NCI-H82 (cell line): ENCODE data around the gene NOC3L.
"Not testable (repeated sequence)": the region's sequence is repeated elsewhere in the genome, so short reads cannot be mapped to it uniquely, and the experiment has no call there.

Source experiments
- DNase-seq: peaks from one replicate; lab custom pipeline; 2025; lab: John Stamatoyannopoulos, UW

NOC3L gene

GRCh38 chr10:94361171-94361794, 1.5 kb downstream of the NOC3L start:
- DNase-seq, result no peak

- no peak for DNase-seq
These were observed 4.3 kb downstream of the NOC3L start for GRCh38 chr10:94358480-94358879.

GRCh38 chr10:94357193-94357592, 5.5 kb downstream of the NOC3L start:
- DNase-seq, result no peak

GRCh38 chr10:94355841-94356240, 6.9 kb downstream of the NOC3L start:
- no peak for DNase-seq

- no peak for DNase-seq
These were observed 9.4 kb downstream of the NOC3L start for GRCh38 chr10:94353336-94353735.

- peak; percentile 92 for DNase-seq
These were observed 11.7 kb downstream of the NOC3L start for GRCh38 chr10:94351089-94351488.

GRCh38 chr10:94350500-94350899, 12.2 kb downstream of the NOC3L start:
- DNase-seq, result not testable (repeated sequence)

- DNase-seq, result no peak
These were observed 13.4 kb downstream of the NOC3L start for GRCh38 chr10:94349327-94349726.

- DNase-seq, result no peak
These were observed 18.1 kb downstream of the NOC3L start for GRCh38 chr10:94344522-94345122.

GRCh38 chr10:94343151-94343550, 19.6 kb downstream of the NOC3L start:
- no peak for DNase-seq

- DNase-seq, result no peak
These were observed 27.9 kb downstream of the NOC3L start for GRCh38 chr10:94334857-94335256.

GRCh38 chr10:94333051-94333450, 29.7 kb downstream of the NOC3L start:
- no peak for DNase-seq

GRCh38 chr10:94328613-94329012, 34.1 kb downstream of the NOC3L start:
- no peak for DNase-seq

GRCh38 chr10:94327649-94328048, 35.1 kb downstream of the NOC3L start:
- DNase-seq, result no peak

- DNase-seq, result no peak
These were observed 38.0 kb downstream of the NOC3L start for GRCh38 chr10:94324609-94325233.

GRCh38 chr10:94320285-94320914, 42.3 kb downstream of the NOC3L start:
- DNase-seq, result peak; percentile 81

GRCh38 chr10:94316560-94316959, 46.2 kb downstream of the NOC3L start:
- DNase-seq, result no peak

- peak; percentile 2 for DNase-seq
These were observed 46.7 kb downstream of the NOC3L start for GRCh38 chr10:94315975-94316464.

- DNase-seq, result peak; percentile 86
These were observed 47.7 kb downstream of the NOC3L start for GRCh38 chr10:94315024-94315451.

GRCh38 chr10:94310369-94310768, 52.4 kb downstream of the NOC3L start:
- no peak for DNase-seq

- no peak for DNase-seq
These were observed 53.9 kb downstream of the NOC3L start for GRCh38 chr10:94308866-94309265.

- no peak for DNase-seq
These were observed 55.6 kb downstream of the NOC3L start for GRCh38 chr10:94307046-94307615.

GRCh38 chr10:94303929-94304328, 58.8 kb downstream of the NOC3L start:
- DNase-seq, result no peak
